M059J (cell line): Measurements from ENCODE around the gene STX2. TPM values are rescaled to one million over a fixed set of nuclear protein-coding genes. Genes with fewer than 3 reads are reported as not detected.
"Not testable (repeated sequence)": the region's sequence is repeated elsewhere in the genome, so short reads cannot be mapped to it uniquely, and the experiment has no call there.

Experiments used
- DNase-seq: peaks from one replicate; pipeline ENCODE4 v3.0.0-alpha.2; 2012; ENCODE audit warnings: low read depth
- total RNA-seq: library from RNA; depleted of rRNA; stranded (reverse); fragments of >200 nt; shearing (Covaris generic); gene quantifications from 2 replicates; pipeline ENCODE4 v1.2.3, GENCODE V29; 2014

STX2 gene
- total RNA-seq, 1 experiment from 2014 or later, result 29.2 TPM

- peak; percentile 67 for DNase-seq
These were observed 31.6 kb upstream of the STX2 start for GRCh38 chr12:130870442-130871285.

GRCh38 chr12:130868412-130868811 is 29.4 kb upstream of the STX2 start:
- DNase-seq, result no peak

- no peak for DNase-seq
These were observed 24.2 kb upstream of the STX2 start for GRCh38 chr12:130863298-130863697.

GRCh38 chr12:130862771-130863170 is 23.7 kb upstream of the STX2 start:
- not testable (repeated sequence) for DNase-seq

GRCh38 chr12:130862161-130862560 is 23.1 kb upstream of the STX2 start:
- DNase-seq, result no peak

- DNase-seq, result no peak
These were observed 21.3 kb upstream of the STX2 start for GRCh38 chr12:130860311-130860710.

GRCh38 chr12:130859161-130859560 is 20.1 kb upstream of the STX2 start:
- DNase-seq, result no peak

- no peak for DNase-seq
These were observed 19.0 kb upstream of the STX2 start for GRCh38 chr12:130858084-130858483.

- DNase-seq, result no peak
These were observed 17.0 kb upstream of the STX2 start for GRCh38 chr12:130856088-130856487.

- DNase-seq, result no peak
These were observed 11.5 kb upstream of the STX2 start for GRCh38 chr12:130850418-130851021.

- no peak for DNase-seq
These were observed 10.7 kb upstream of the STX2 start for GRCh38 chr12:130849561-130850417.

- not testable (repeated sequence) for DNase-seq
These were observed 9.8 kb upstream of the STX2 start for GRCh38 chr12:130848785-130849305.

- DNase-seq, result not testable (repeated sequence)
These were observed 9.1 kb upstream of the STX2 start for GRCh38 chr12:130848105-130848504.

GRCh38 chr12:130847112-130847511 is 8.1 kb upstream of the STX2 start:
- no peak for DNase-seq

GRCh38 chr12:130846369-130846768 is 7.3 kb upstream of the STX2 start:
- no peak for DNase-seq

GRCh38 chr12:130839770-130840404 is 837 bp upstream of the STX2 start:
- DNase-seq, result no peak

- peak; percentile 31 for DNase-seq
These were observed 633 bp downstream of the STX2 start for GRCh38 chr12:130838284-130838950.

- DNase-seq, result no peak
These were observed 3.6 kb downstream of the STX2 start for GRCh38 chr12:130835436-130835835.

- no peak for DNase-seq
These were observed 4.0 kb downstream of the STX2 start for GRCh38 chr12:130835011-130835410.

- no peak for DNase-seq
These were observed 6.4 kb downstream of the STX2 start for GRCh38 chr12:130832561-130833209.
